Neutrophil (primary cell): ENCODE results near the gene BMP3.

Experiments
- H3K27ac ChIP-seq: fragments of 200-600 bp; sonication (generic); 2 replicates; pipeline ENCODE4 v1.5.1; 2016; ENCODE audit warnings: mild to moderate bottlenecking, moderate library complexity
- H3K27me3 ChIP-seq: fragments of 200-600 bp; sonication (generic); 2 replicates; pipeline ENCODE4 v1.6.0; 2016; ENCODE audit warnings: mild to moderate bottlenecking
- H3K36me3 ChIP-seq: fragments of 200-600 bp; sonication (generic); 2 replicates; pipeline ENCODE4 v1.5.1; 2017
- H3K4me1 ChIP-seq, 2 experiments: fragments of 200-600 bp in 1 of 2; sonication (generic) in 1 of 2; 1 replicate in 1 of 2; 2 replicates in 1 of 2; pipeline versions ENCODE4 v1.5.1 to v1.6.1; 2013 to 2016; ENCODE audit warnings: low read depth in 1 of 2, low read length in 1 of 2, mild to moderate bottlenecking in 1 of 2, moderate library complexity in 1 of 2; ENCODE audit not compliant: control insufficient read depth in 1 of 2, insufficient read depth in 1 of 2
- H3K4me3 ChIP-seq, 2 experiments: fragments of 200-600 bp in 1 of 2; sonication (generic) in 1 of 2; 1 replicate in 1 of 2; 2 replicates in 1 of 2; pipeline ENCODE4 v1.5.1; 2013 to 2016; ENCODE audit warnings: low read depth in 1 of 2, low read length in 1 of 2, mild to moderate bottlenecking in 1 of 2, moderate library complexity in 1 of 2
- H3K9me3 ChIP-seq: fragments of 200-600 bp; sonication (generic); 2 replicates; pipeline ENCODE4 v1.5.1; 2016
- TF ChIP-seq, protein P1 (sequence below): fragments of 200-600 bp; sonication (generic); IDR thresholded peaks from 2 replicates; pipeline ENCODE4 v1.5.1; 2016; ENCODE audit warnings: antibody characterized with exemption

The BMP3 gene

DNA sequence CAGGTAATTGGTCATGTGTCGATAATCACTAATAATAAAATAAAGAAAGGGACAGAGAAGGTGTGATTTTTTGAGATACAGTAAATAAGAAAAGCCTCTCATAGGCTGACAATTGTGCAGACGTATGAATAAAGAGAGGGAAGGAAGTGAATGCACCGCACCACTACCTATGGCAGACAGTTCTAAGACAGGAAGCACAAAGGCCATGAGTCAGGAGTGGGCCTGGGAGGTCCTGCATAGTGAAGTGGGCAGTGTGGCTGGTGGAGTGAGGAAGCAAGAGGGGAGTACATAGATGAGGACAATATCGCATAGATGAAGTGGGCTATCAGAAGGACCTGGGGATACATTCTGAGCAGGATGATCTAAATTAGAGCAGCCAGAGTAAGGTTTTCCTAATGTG, 75.6 kb downstream of the BMP3 start:
- no peak overlapping the region for H3K4me3 ChIP-seq
- no peaks in the 10 kb centered on the region for H3K9me3 ChIP-seq
- TF ChIP-seq, protein P1, sequence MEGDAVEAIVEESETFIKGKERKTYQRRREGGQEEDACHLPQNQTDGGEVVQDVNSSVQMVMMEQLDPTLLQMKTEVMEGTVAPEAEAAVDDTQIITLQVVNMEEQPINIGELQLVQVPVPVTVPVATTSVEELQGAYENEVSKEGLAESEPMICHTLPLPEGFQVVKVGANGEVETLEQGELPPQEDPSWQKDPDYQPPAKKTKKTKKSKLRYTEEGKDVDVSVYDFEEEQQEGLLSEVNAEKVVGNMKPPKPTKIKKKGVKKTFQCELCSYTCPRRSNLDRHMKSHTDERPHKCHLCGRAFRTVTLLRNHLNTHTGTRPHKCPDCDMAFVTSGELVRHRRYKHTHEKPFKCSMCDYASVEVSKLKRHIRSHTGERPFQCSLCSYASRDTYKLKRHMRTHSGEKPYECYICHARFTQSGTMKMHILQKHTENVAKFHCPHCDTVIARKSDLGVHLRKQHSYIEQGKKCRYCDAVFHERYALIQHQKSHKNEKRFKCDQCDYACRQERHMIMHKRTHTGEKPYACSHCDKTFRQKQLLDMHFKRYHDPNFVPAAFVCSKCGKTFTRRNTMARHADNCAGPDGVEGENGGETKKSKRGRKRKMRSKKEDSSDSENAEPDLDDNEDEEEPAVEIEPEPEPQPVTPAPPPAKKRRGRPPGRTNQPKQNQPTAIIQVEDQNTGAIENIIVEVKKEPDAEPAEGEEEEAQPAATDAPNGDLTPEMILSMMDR = no peak
- no peak overlapping the region for H3K27ac ChIP-seq
- no peaks in the 10 kb centered on the region for H3K36me3 ChIP-seq
- no peaks in the 10 kb centered on the region for H3K27me3 ChIP-seq
- H3K4me1 ChIP-seq = no peaks in the 10 kb centered on the region
